ENCODE results near the gene RIN1. TPM values are rescaled to one million over a fixed set of nuclear protein-coding genes. Genes with fewer than 3 reads are reported as not detected.
"Not testable (repeated sequence)": the region's sequence is repeated elsewhere in the genome, so short reads cannot be mapped to it uniquely, and the experiment has no call there.

Gene RIN1
- polyA plus RNA-seq, 1 experiment: 6.7 TPM

DNA sequence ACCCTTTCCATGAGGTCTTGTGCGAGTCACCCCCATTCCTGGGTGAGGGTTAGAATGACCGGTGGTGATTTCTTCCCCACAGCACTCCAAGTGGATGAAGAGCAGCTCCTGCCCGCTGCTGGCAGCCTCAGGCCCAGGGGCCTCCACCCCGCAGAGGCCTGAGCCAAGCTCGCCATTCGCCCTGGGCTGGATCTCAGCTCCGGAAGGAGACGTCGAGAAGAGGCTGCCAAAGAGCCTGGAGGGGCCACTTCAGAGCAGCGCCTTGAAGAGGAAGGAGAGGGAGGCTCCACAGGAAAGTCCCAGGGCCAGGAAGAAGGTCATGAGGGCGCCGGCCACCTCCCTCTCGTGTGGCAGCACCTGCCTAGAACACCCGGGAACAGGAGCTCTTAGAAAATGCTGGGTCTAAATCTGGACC, 27.0 kb upstream of the RIN1 start:
- peaks cover 2% of the 10 kb centered on the region for H3K27me3 ChIP-seq (ENCODE audit: control insufficient read depth, insufficient read depth, low read length)
- CTCF ChIA-PET: interaction anchor here (0.5 to 1.5 kb wide), 9 partner anchors 9 to 78 kb away, joined by 3 to 5 read pairs (median 3); partner anchors contain the start of gene NPAS4
- POLR2A ChIA-PET: no interaction called here
- no peak overlapping the region for H3K4me3 ChIP-seq (ENCODE audit: low read depth, low read length)
- no peak for DNase-seq (ENCODE audit: low read depth, low spot score)
- no peak overlapping the region for H3K27ac ChIP-seq (ENCODE audit: low read depth, low read length)
- H3K9me3 ChIP-seq (ENCODE audit: control insufficient read depth, insufficient read depth, low read length): no peaks in the 10 kb centered on the region
- TF ChIP-seq, protein P1, sequence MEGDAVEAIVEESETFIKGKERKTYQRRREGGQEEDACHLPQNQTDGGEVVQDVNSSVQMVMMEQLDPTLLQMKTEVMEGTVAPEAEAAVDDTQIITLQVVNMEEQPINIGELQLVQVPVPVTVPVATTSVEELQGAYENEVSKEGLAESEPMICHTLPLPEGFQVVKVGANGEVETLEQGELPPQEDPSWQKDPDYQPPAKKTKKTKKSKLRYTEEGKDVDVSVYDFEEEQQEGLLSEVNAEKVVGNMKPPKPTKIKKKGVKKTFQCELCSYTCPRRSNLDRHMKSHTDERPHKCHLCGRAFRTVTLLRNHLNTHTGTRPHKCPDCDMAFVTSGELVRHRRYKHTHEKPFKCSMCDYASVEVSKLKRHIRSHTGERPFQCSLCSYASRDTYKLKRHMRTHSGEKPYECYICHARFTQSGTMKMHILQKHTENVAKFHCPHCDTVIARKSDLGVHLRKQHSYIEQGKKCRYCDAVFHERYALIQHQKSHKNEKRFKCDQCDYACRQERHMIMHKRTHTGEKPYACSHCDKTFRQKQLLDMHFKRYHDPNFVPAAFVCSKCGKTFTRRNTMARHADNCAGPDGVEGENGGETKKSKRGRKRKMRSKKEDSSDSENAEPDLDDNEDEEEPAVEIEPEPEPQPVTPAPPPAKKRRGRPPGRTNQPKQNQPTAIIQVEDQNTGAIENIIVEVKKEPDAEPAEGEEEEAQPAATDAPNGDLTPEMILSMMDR (IDR thresholded peaks at IDR 0.05; ENCODE audit: low read depth, low read length): no peak

DNA sequence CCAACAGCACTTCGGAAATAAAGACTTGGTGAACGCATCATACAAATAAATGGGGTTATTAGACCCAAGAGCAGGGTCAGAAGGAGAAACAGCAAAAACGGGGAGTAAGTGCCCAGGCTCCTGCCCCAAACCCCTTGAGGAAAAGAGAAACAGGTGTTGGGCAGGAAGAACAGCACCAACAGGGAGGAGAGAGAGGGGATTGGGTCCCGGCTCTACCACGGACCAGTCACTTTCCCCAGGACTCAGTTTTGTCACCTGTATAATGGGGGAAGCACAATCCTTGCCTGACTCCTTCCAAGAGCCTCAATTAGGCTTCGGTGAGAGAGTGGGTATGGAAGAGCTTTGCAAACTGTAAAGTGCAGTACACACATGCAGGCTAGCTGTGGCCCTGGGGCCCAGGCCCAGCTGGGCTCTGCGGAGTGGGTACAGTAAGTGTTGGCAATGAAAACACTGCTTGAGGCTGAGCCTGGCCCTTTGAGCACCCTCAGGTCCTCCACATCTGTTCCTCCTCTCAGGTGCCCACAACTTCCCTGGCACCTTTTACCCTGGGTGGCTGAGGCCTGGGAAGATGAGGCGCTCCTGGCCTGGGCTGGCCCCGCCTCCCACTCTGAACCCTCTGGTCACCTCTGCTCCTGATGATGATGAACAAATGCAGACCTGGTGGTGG, 26.4 kb upstream of the RIN1 start:
- H3K9me3 ChIP-seq (ENCODE audit: control insufficient read depth, insufficient read depth, low read length): no peaks in the 10 kb centered on the region
- DNase-seq (ENCODE audit: low read depth, low spot score): no peak
- TF ChIP-seq, protein P1 (IDR thresholded peaks at IDR 0.05; ENCODE audit: low read depth, low read length): no peak
- ChIA-PET POLR2A (no interaction called here), CTCF (interaction anchor here (1.0 to 1.5 kb wide), 4 partner anchors 18 to 59 kb away, joined by 3 to 5 read pairs (median 4); partner anchors contain the start of gene NPAS4)
- H3K27me3 ChIP-seq (ENCODE audit: control insufficient read depth, insufficient read depth, low read length): peaks cover 2% of the 10 kb centered on the region
- no peak overlapping the region for H3K4me3 ChIP-seq (ENCODE audit: low read depth, low read length)
- H3K27ac ChIP-seq (ENCODE audit: low read depth, low read length): no peak overlapping the region

DNA sequence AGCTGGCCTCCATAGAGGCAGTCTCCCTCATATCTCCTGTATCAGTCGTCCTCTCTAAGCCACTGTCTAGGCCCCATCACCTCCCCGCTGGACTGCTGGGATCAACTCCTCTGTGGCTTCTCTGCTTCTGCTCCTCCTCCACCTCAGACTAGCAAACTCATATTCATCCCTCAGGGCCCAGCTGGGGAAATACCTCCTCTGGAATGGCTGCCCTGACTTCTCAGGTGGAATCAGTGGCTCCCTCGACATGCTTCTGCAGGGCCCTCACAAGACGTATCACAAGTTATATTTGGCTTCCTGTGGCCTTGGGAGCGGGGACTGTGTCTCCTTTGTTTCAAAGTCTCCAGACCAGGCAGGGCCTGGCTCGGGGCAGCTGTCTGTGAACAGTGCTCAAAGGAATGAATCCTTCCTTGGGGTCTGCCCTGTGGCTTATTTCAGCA, 25.3 kb upstream of the RIN1 start:
- TF ChIP-seq, protein P1 (IDR thresholded peaks at IDR 0.05; ENCODE audit: low read depth, low read length): no peak
- CTCF ChIA-PET: interaction anchor here (0.9 to 1.5 kb wide), 2 partner anchors 24 to 28 kb away, joined by 3 to 5 read pairs; no protein-coding TSS in a partner anchor
- no peak for DNase-seq (ENCODE audit: low read depth, low spot score)
- H3K27ac ChIP-seq (ENCODE audit: low read depth, low read length): no peak overlapping the region
- H3K27me3 ChIP-seq (ENCODE audit: control insufficient read depth, insufficient read depth, low read length): peaks cover 2% of the 10 kb centered on the region
- no peak overlapping the region for H3K4me3 ChIP-seq (ENCODE audit: low read depth, low read length)
- POLR2A ChIA-PET: no interaction called here
- H3K9me3 ChIP-seq (ENCODE audit: control insufficient read depth, insufficient read depth, low read length): no peaks in the 10 kb centered on the region

DNA sequence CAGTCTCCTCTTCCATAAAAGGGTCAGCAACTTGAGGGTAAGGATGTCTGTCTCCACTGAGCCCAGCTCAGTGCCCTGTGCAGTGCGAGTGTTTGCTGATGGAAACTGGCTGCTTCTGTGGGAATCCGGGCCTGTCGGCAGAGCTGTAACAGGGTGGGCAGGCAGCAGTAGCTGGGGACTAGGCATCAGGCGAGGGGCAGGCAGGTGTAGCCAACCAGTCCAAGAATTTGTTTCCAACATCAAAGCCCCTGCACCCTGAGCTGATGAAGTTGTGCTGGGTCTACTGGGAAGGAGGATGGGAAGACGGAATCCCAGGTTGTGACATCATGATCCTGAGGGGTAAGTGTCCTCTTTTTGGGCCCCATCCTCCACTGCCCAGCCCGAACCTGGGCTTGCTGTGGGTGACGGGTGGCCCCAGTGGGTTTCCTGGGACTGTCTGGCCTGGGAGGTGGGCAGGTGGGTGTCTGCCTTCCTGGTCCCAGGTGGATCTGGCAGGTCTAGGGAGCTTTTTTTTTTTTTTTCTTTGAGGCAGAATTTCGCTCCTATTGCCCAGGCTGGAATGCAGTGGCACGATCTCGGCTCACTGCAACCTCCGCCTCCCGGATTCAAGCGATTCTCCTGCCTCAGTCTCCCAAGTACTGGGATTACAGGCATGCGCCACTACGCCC, 24.3 kb upstream of the RIN1 start:
- DNase-seq (ENCODE audit: low read depth, low spot score): no peak
- H3K4me3 ChIP-seq (ENCODE audit: low read depth, low read length): no peak overlapping the region
- peaks cover 2% of the 10 kb centered on the region for H3K27me3 ChIP-seq (ENCODE audit: control insufficient read depth, insufficient read depth, low read length)
- POLR2A ChIA-PET: interaction anchor here (0.8 kb wide), 1 partner anchor 12 kb away, joined by 3 read pairs; no protein-coding TSS in a partner anchor
- TF ChIP-seq, protein P1 (IDR thresholded peaks at IDR 0.05; ENCODE audit: low read depth, low read length): no peak
- no peaks in the 10 kb centered on the region for H3K9me3 ChIP-seq (ENCODE audit: control insufficient read depth, insufficient read depth, low read length)
- no peak overlapping the region for H3K27ac ChIP-seq (ENCODE audit: low read depth, low read length)
- CTCF ChIA-PET: interaction anchor here (1.5 kb wide), 1 partner anchor 25 kb away, joined by 5 read pairs; no protein-coding TSS in a partner anchor

DNA sequence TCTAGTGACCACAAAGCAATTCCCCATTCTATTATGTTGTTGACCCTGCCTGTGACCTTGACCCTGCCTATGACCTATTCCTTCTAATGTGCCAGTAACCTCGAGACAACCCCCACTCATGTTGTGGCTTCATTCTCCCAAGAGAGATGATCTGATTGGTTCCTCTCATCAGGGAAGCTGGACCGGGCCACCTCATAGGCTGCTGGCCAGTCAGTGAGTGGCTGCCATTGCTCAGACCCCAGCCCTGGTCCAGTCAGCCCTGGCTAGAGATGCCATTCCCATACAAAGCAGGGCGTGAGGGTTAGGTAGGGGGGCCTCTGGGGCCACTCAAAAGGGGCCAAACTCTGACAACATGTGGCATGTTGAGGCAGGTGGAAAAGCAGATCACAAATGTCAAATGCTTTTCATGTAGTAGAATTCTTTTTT, 23.4 kb upstream of the RIN1 start:
- CTCF ChIA-PET: no interaction called here
- Histone ChIP-seq H3K27me3 (ENCODE audit: control insufficient read depth, insufficient read depth, low read length) (no peaks in the 10 kb centered on the region), H3K27ac (ENCODE audit: low read depth, low read length) (no peak overlapping the region), H3K4me3 (ENCODE audit: low read depth, low read length) (no peak overlapping the region), H3K9me3 (ENCODE audit: control insufficient read depth, insufficient read depth, low read length) (no peaks in the 10 kb centered on the region)
- TF ChIP-seq, protein P1 (IDR thresholded peaks at IDR 0.05; ENCODE audit: low read depth, low read length): no peak
- DNase-seq (ENCODE audit: low read depth, low spot score): no peak
- POLR2A ChIA-PET: no interaction called here

DNA sequence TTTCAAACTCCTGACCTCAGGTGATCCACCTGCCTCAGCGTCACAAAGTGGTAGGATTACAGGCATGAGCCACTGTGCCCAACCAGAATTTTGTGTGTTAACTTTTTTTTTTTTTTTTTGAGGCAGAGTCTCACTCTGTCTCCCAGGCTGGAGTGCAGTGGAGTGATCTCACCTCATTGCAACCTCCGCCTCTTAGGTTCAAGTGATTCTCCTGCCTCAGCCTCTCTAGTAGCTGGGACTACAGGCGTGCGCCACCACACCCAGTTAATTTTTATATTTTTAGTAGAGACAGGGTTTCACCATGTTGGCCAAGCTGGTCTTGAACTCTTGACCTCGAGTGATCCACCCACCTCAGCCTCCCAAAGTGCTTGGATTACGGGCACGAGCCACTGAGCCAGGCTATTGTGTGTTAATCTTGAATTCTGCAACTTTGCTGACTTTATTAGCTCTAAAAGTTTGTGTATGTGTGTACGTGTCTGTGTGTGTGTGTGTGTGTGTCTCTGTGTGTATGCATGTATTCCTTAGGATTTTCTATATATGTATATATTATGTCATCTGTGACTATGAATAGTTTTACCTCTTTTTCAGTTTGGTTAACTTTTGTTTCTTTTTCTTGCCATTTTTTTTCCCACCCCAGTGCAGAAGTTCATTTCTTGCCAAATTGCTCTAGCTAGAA, 14.5 kb upstream of the RIN1 start:
- POLR2A ChIA-PET; H3K27ac ChIP-seq (ENCODE audit: low read depth, low read length); H3K4me3 ChIP-seq (ENCODE audit: low read depth, low read length); H3K27me3 ChIP-seq (ENCODE audit: control insufficient read depth, insufficient read depth, low read length); DNase-seq (ENCODE audit: low read depth, low spot score); H3K9me3 ChIP-seq (ENCODE audit: control insufficient read depth, insufficient read depth, low read length): not testable (repeated sequence)
- CTCF ChIA-PET: interaction anchor here (0.7 to 0.8 kb wide), 2 partner anchors 13 to 35 kb away, joined by 3 to 5 read pairs; no protein-coding TSS in a partner anchor

Data from AG04450 (cell line).